GM21737 (cell line): ENCODE results near the gene C5orf58.
A peak's percentile ranks its signal among the peaks of the same experiment; 100 is the strongest.

Experiments
- ATAC-seq: cut with Tn5 transposase; IDR thresholded peaks from one replicate; pipeline ENCODE4 v1.9.1; 2021; ENCODE audit warnings: mild to moderate bottlenecking, moderate library complexity; ENCODE audit not compliant: unreplicated experiment

Gene C5orf58, protein sequence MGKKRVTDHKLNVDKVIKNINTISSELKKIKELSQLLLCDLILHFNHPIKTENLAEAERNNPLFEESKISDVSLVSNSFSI

DNA sequence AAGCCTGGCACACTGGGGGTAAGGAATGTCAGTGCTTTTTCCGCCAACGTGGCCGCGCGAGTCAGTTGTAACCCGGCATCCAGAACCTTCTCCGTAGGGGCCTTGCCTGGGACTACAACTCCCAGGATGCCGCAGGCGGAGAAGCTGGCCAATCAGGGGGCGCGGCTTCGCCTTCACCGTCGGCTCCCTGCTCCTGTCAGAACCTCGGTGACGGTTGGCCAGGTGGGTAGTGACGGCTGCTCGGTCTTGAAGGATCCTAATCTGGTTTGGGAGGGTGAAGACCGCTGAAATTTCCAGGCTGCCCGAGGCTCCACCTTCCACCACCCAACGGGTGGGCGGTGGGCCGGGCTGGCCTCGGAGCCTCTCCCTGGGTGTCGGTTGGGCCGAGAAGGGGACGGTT lies at the start of gene C5orf58:
C5orf58 (plus strand) TSS at position 200 of the 400 bp plus-strand sequence. CDS start 1,992 bp downstream, outside the sequence.
- ATAC-seq, result no peak

GRCh38 chr5:170183816-170184687 lies 48.7 kb upstream of the C5orf58 start:
- peak; percentile 67 for ATAC-seq

DNA sequence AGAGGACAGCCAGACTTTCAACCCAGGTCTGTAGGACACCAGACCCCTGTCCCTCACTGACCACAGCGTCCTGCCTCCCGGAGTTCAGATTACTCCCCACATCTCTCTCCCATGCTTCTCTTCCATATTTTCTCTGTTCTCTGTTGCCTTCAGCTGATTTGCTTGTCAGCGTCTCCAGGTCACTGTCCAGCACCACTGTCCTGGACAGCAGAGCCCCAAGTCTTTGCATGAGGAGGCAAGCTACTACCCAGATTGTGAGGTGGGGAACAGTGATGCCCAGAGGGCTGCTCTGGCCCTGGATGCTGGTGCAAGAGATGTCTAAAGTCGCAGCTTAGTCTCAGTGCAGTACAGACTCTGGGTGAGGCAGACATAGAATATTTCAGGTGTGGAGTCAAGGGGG lies 48.0 kb upstream of the C5orf58 start:
- ATAC-seq, result no peak

- ATAC-seq, result no peak
Measured at GRCh38 chr5:170186156-170186555, 46.6 kb upstream of the C5orf58 start.

- ATAC-seq, result no peak
Measured at GRCh38 chr5:170186856-170187255, 45.9 kb upstream of the C5orf58 start.

DNA sequence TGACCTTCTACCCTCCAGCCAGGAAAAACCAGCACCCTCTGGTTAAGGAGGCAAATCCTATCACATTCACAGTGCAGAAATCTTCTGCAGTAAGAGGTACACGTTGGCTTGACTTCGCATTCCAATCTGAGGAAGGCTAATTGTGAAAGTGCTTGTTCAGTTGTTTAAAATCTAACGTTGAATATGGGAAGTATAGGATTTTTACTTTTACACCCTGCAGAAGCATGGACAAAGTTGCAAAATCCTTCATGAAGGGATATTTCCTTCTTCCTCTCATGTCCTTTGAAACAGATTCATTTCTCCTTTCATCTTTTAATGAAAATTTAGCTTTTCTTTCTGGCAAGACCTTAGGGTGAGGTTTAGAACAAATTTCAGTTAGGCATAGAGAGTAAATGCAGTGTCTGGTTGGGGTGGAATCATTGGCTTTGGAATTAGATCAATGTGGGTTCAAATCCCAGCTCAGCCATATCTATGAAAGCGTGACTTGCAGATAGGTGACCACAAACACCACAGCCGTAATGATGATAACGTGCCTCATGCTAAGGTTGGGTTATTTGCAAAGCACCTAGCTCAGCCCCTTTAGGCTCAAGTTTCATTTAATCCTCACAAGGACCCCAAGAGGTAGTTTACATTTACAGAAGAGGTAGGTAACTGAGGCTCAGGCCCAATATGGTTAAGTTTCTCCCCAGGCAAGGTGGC lies 42.2 kb upstream of the C5orf58 start:
- no peak for ATAC-seq

- no peak for ATAC-seq
Measured at GRCh38 chr5:170192829-170193228, 40.0 kb upstream of the C5orf58 start.

- no peak for ATAC-seq
Measured at GRCh38 chr5:170195961-170196360, 36.8 kb upstream of the C5orf58 start.

DNA sequence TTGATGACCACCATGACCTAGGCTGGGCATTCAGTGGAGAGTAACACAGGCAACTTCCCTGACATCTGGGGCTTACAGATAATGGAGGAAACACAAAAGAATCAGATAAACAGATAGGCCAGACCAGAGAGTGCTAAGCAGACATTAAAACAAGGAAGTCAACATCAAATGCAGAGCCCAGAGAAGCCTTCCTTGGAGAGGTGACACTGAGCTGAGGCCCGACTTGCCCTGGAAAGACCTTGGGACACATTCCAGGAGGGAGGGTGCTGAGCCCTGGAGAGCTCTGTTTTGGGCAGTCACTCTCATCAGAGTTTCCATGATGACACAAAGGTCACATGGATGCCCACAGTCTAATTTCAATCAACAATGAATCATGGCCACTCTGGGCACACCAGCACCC lies 31.9 kb upstream of the C5orf58 start:
- no peak for ATAC-seq

- ATAC-seq, result no peak
Measured at GRCh38 chr5:170201311-170201710, 31.5 kb upstream of the C5orf58 start.

- no peak for ATAC-seq
Measured at GRCh38 chr5:170202117-170202516, 30.7 kb upstream of the C5orf58 start.

DNA sequence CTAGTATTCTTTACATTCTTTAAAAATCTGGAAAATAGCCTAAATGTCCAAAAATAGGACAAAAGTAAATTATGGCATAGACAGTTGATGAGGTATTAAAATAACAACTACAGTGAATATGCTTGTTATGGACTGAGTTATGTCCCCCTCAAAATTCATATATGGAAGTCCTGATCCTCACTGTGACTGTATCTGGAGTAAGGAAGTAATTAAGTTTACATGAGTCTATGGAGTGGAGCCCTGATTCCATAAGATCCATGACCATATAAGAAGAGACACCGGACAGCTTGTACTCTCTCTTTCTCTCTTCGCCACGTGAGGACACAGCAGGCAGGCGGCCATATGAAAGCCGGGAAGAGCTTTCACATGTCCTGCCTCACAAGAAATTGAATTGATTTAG lies 28.6 kb upstream of the C5orf58 start:
- no peak for ATAC-seq

DNA sequence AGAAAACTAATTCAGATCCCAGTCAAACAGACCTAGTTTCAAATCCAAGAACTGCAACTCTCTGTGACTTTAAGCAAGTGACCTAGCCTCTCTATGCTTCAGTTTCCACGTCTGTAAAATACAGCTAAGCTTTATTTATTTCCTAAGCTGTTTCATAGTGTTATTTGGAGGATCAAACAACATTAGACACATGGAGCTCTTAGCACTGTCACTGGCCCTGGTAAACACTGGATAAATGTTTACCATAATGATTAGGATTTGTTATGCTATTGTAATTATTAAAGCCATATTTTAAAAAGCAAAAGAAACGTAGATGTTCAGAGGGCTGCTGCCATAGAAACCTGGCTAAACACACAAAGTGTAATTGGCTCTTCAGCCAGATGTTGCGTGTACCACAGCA lies 26.6 kb upstream of the C5orf58 start:
- ATAC-seq, result no peak

DNA sequence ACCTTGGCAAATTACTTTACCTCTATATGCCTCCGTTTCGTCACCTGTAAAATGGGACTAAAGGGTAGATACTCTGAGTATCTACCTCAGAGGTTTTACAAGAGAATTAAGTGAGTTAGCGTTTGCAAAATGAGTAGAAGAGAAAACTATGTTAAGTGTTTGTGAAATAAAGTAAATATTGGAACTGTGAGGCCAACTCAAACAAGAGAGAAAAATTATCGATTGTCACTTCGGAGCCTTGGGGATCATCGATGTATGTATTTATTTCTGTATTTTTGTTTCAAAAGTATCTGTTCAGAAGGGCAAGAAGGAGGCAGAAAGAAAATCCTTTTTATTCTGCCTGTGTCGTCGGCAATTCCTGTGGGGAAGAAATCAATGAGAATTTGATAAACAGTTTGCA lies 25.8 kb upstream of the C5orf58 start:
- ATAC-seq, result no peak

DNA sequence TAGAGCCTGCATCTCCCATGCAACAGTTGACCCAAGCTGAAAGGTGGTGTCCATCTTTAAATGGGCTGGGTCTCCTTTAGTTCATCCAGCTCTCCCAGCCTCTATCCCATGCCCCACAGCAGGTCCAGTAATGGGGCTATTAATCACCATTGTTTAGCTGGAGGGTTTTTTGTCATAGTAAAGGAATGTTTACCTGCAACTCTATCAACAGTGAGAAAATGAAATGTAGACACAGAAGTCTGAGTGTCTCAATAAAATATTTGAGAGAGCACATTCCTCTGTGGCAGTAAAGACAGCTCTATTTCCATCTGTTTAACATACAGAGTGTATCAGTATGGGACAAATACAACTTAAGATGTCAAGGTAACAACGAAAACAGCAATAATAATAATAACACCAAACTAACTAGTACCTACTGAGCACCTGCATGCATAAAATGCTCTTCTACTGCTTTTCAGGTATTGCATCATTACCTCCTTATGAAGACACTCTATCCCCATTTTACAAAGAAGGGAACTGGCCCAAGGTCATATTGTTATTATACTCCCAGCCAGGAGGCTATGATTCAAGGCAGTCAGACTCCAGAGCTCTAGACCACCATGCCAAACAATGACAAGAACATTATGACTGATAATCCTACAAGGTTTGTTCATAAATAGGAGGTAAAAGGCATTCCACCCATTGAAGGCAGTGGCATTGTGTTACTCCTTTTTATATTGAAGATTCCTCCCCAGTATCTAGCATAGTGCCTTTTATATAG lies 21.0 kb upstream of the C5orf58 start:
- ATAC-seq, result no peak

- ATAC-seq, result no peak
Measured at GRCh38 chr5:170216257-170216864, 16.4 kb upstream of the C5orf58 start.

DNA sequence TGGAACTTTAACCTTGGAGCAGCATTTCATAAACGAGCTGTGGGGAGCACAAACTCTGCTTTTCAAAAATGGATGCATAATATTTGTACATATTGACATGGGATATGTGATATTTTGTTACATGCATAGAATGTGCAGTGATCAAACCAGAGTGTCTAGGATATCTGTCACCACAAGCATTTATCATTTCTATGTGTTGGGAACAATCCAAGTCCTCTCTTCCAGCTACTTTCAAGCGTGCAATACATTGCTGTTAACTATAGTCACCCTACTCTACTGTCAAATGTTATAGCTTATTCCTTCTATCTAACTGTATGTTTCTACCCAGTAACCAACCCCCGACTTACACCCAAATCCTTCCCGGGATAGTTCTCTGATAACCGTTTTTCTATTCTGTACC lies 15.0 kb upstream of the C5orf58 start:
- no peak for ATAC-seq

GRCh38 chr5:170218726-170219125 lies 14.1 kb upstream of the C5orf58 start:
- no peak for ATAC-seq

DNA sequence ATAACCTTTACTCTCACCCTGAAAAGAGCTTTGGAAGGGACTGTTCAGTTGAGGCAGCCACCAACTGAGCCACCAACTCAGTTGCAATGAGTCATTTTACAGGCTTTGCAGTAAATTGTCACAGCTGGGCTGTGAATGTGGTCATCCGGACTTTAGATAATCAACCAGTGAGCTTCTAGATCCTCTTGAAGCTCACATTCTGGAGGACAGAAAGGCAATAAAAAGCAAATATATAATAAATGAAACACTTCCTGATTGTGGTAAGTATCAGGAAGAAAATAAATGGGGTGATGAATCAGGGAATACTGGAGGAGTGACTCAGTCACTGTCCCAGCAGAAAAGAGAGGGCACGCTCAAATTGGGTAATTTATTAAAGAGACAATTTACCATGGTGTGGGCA lies 13.2 kb upstream of the C5orf58 start:
- no peak for ATAC-seq

- ATAC-seq, result no peak
Measured at GRCh38 chr5:170220191-170220590, 12.6 kb upstream of the C5orf58 start.

DNA sequence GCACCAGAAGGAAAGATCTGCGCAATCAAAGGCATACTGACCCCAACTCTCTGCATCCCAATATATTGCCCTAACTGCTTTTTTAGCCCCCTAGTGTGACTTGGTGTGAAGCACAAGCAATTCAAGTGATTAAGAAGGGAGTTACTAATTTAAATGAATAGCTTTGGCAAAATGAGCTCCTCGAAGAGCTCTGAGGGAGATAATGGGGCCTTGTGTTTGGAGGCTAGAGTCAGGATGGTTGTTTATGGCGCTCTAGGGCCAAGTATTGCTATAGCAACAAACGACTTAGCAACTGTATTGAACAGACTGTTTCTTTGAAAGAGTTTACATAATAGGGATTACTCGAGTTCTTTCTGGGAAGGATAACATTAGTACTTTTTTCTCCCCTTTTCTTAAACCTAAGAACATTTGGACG lies 11.5 kb upstream of the C5orf58 start:
- no peak for ATAC-seq
